MM.1S (cell line): ENCODE results near the gene DENND1A.

Source experiments
- DNase-seq: peaks from one replicate; pipeline ENCODE4 v3.0.0-alpha.2; 2015
- H2AFZ ChIP-seq: fragments of 300-600 bp; sonication (generic); 2 replicates; pipeline ENCODE4 v1.6.0; 2016; ENCODE audit warnings: antibody characterized with exemption, low read length
- H3F3A ChIP-seq: fragments of 300-600 bp; sonication (generic); 2 replicates; pipeline ENCODE4 v1.6.1; 2016; ENCODE audit warnings: mild to moderate bottlenecking, antibody characterized with exemption, low read length, moderate library complexity, mixed read lengths; ENCODE audit not compliant: insufficient read depth
- H3K27ac ChIP-seq: fragments of 300-600 bp; sonication (generic); 2 replicates; pipeline ENCODE4 v1.5.1; 2016; ENCODE audit warnings: mild to moderate bottlenecking, low read length
- H3K27me3 ChIP-seq: fragments of 300-600 bp; sonication (generic); replicated peaks from 2 replicates; pipeline ENCODE4 v1.6.0; 2016; ENCODE audit warnings: low read length; ENCODE audit not compliant: insufficient read depth
- H3K36me3 ChIP-seq: fragments of 300-600 bp; sonication (generic); replicated peaks from 2 replicates; pipeline ENCODE4 v1.6.1; 2016; ENCODE audit warnings: mild to moderate bottlenecking, low read length, mixed read lengths; ENCODE audit not compliant: insufficient read depth
- H3K4me1 ChIP-seq: fragments of 300-600 bp; sonication (generic); 2 replicates; pipeline ENCODE4 v1.6.1; 2016; ENCODE audit warnings: low read length, mixed read lengths
- H3K4me2 ChIP-seq: fragments of 300-600 bp; sonication (generic); 2 replicates; pipeline ENCODE4 v1.6.0; 2016; ENCODE audit warnings: low read depth, low read length
- H3K4me3 ChIP-seq: fragments of 300-600 bp; sonication (generic); 2 replicates; pipeline ENCODE4 v1.5.1; 2016; ENCODE audit warnings: low read length, mixed read lengths
- H3K79me2 ChIP-seq: fragments of 300-600 bp; sonication (generic); 2 replicates; pipeline ENCODE4 v1.6.1; 2016; ENCODE audit warnings: mixed run types, low read length, mixed read lengths
- H3K9ac ChIP-seq: fragments of 300-600 bp; sonication (generic); 2 replicates; pipeline ENCODE4 v1.6.1; 2016; ENCODE audit warnings: low read length, mixed read lengths
- H3K9me2 ChIP-seq: fragments of 300-600 bp; sonication (generic); replicated peaks from 2 replicates; pipeline ENCODE4 v1.6.1; 2016; ENCODE audit warnings: mild to moderate bottlenecking, low read length, mixed read lengths; ENCODE audit not compliant: insufficient read depth
- H3K9me3 ChIP-seq: fragments of 300-600 bp; sonication (generic); replicated peaks from 2 replicates; pipeline ENCODE4 v1.6.1; 2016; ENCODE audit warnings: mild to moderate bottlenecking, low read length, mixed read lengths; ENCODE audit not compliant: insufficient read depth
- H4K20me1 ChIP-seq: fragments of 300-600 bp; sonication (generic); 2 replicates; pipeline ENCODE4 v1.6.1; 2016; ENCODE audit warnings: mild to moderate bottlenecking, low read length, moderate library complexity, mixed read lengths; ENCODE audit not compliant: insufficient read depth
- CTCF ChIP-seq: fragments of 300-600 bp; sonication (generic); IDR thresholded peaks from 2 replicates; pipeline ENCODE4 v1.5.1; 2016; ENCODE audit warnings: antibody characterized with exemption, low read length, mixed read lengths
- EZH2 ChIP-seq: fragments of 300-600 bp; sonication (generic); optimal IDR thresholded peaks from 2 replicates; pipeline ENCODE3; 2017; ENCODE audit warnings: low read depth, mild to moderate bottlenecking, antibody characterized with exemption, low read length, mixed read lengths
- EZH2phosphoT487 ChIP-seq: fragments of 300-600 bp; sonication (generic); IDR thresholded peaks from 2 replicates; pipeline ENCODE4 v1.6.1; 2018; ENCODE audit warnings: antibody characterized with exemption, low read length

Gene DENND1A

GRCh38 chr9:123678038-123678877, 251.7 kb downstream of the DENND1A start:
- H3K4me2 ChIP-seq: peak overlapping the region; percentile 71
- no peak for TF ChIP-seq CTCF
- TF ChIP-seq EZH2: no peak
- TF ChIP-seq EZH2phosphoT487: no peak
- no peak for DNase-seq

GRCh38 chr9:123676869-123677268, 253.1 kb downstream of the DENND1A start:
- peaks cover 16% of the 10 kb centered on the region for H3F3A ChIP-seq
- no peaks in the 10 kb centered on the region for H3K27me3 ChIP-seq
- no peak overlapping the region for H3K9ac ChIP-seq
- H3K79me2 ChIP-seq: peaks cover 9% of the 10 kb centered on the region
- H4K20me1 ChIP-seq: no peaks in the 10 kb centered on the region
- H3K9me2 ChIP-seq: no peaks in the 10 kb centered on the region
- no peaks in the 10 kb centered on the region for H3K36me3 ChIP-seq
- H3K4me1 ChIP-seq: peaks cover 26% of the 10 kb centered on the region
- H3K27ac ChIP-seq: no peak overlapping the region
- no peak overlapping the region for H2AFZ ChIP-seq
- no peak overlapping the region for H3K4me2 ChIP-seq
- H3K4me3 ChIP-seq: no peak overlapping the region
- TF ChIP-seq EZH2 (no peak), CTCF (no peak), EZH2phosphoT487 (no peak)
- H3K9me3 ChIP-seq: no peaks in the 10 kb centered on the region
- DNase-seq: no peak

More at GRCh38 chr9:123678038-123678877, 251.7 kb downstream of the DENND1A start:
- H3K27me3 ChIP-seq: no peaks in the 10 kb centered on the region
- peak overlapping the region; percentile 33; the same call in 1 of the 2 replicates for H3K9ac ChIP-seq
- H3K4me3 ChIP-seq: 0 out of 2 replicates have a peak overlapping the region, but pooled peaks have one; percentile 13
- no peaks in the 10 kb centered on the region for H3K36me3 ChIP-seq
- H3K9me2 ChIP-seq: no peaks in the 10 kb centered on the region
- H3K27ac ChIP-seq: peak overlapping the region; percentile 84; the same call in 1 of the 2 replicates
- no peak overlapping the region for H2AFZ ChIP-seq
- peaks cover 16% of the 10 kb centered on the region for H3F3A ChIP-seq
- H4K20me1 ChIP-seq: no peaks in the 10 kb centered on the region
- peaks cover 26% of the 10 kb centered on the region for H3K4me1 ChIP-seq
- peaks cover 9% of the 10 kb centered on the region for H3K79me2 ChIP-seq
- no peaks in the 10 kb centered on the region for H3K9me3 ChIP-seq

GRCh38 chr9:123669346-123669745, 260.6 kb downstream of the DENND1A start:
- no peaks in the 10 kb centered on the region for H4K20me1 ChIP-seq
- no peak for DNase-seq
- H3K9me3 ChIP-seq: no peaks in the 10 kb centered on the region

More at GRCh38 chr9:123669346-123669745, 260.6 kb downstream of the DENND1A start:
- no peak for TF ChIP-seq EZH2
- no peak for TF ChIP-seq EZH2phosphoT487
- TF ChIP-seq CTCF: no peak
- no peak overlapping the region for H3K27ac ChIP-seq
- no peaks in the 10 kb centered on the region; the same call in 1 of the 2 replicates for H3F3A ChIP-seq
- H3K9ac ChIP-seq: no peak overlapping the region
- H3K36me3 ChIP-seq: no peaks in the 10 kb centered on the region
- no peak overlapping the region for H2AFZ ChIP-seq
- H3K9me2 ChIP-seq: no peaks in the 10 kb centered on the region
- no peak overlapping the region for H3K4me3 ChIP-seq
- H3K79me2 ChIP-seq: no peaks in the 10 kb centered on the region
- no peak overlapping the region for H3K4me2 ChIP-seq
- no peaks in the 10 kb centered on the region; the same call in 1 of the 2 replicates for H3K4me1 ChIP-seq
- H3K27me3 ChIP-seq: no peaks in the 10 kb centered on the region
